Heart left ventricle (tissue), 16 donors: ENCODE results near the gene MED16. TPM values are rescaled to one million over a fixed set of nuclear protein-coding genes. Genes with fewer than 3 reads are reported as not detected.

ENCODE experiments used
- ATAC-seq, 4 donors: fragments of 200-7000 bp; cut with Tn5 transposase; one replicate each; pipeline ENCODE4 v1.9.1; 2020 to 2022; ENCODE audit warnings: moderate library complexity in 4 of 4, mild to moderate bottlenecking in 3 of 4, moderate number of reproducible peaks in 1 of 4
- DNase-seq, 5 donors: peaks; one replicate each; pipeline ENCODE4 v3.0.0-alpha.2; 2020
- H3K27ac ChIP-seq, 12 donors: fragments of 200-600 bp; sonication (generic) in 4 of 12; one replicate each; pipeline versions ENCODE4 v1.5.0 to v1.8.0; 2016 to 2022; ENCODE audit warnings: mild to moderate bottlenecking in 2 of 12
- H3K27me3 ChIP-seq, 9 donors: fragments of 200-600 bp; sonication (generic) in 2 of 9; one replicate each; pipeline versions ENCODE4 v1.5.1 to v1.8.0; 2016 to 2022; ENCODE audit warnings: mild to moderate bottlenecking in 3 of 9
- H3K36me3 ChIP-seq, 9 donors: fragments of 200-600 bp; sonication (generic) in 2 of 9; one replicate each; pipeline versions ENCODE4 v1.5.0 to v1.8.0; 2018 to 2022; ENCODE audit warnings: mild to moderate bottlenecking in 2 of 9
- H3K4me1 ChIP-seq, 12 donors: fragments of 200-600 bp; sonication (generic) in 4 of 12; one replicate each; pipeline versions ENCODE4 v1.5.0 to v1.8.0; 2016 to 2022; ENCODE audit warnings: mild to moderate bottlenecking in 3 of 12
- H3K4me3 ChIP-seq, 12 donors: fragments of 200-600 bp; sonication (generic) in 4 of 12; one replicate each; pipeline versions ENCODE4 v1.5.0 to v1.8.0; 2017 to 2022; ENCODE audit warnings: mild to moderate bottlenecking in 9 of 12, moderate library complexity in 4 of 12
- H3K9me3 ChIP-seq, 12 donors: fragments of 200-600 bp; sonication (generic) in 4 of 12; one replicate each; pipeline versions ENCODE4 v1.5.0 to v1.8.0; 2016 to 2022; ENCODE audit warnings: mild to moderate bottlenecking in 1 of 12
- CTCF ChIP-seq, 12 donors: fragments of 200-600 bp; sonication (generic) in 4 of 12; IDR thresholded peaks; one replicate each; pipeline versions ENCODE4 v1.5.0 to v1.8.0; 2018 to 2022; ENCODE audit warnings: antibody characterized with exemption in 12 of 12, mild to moderate bottlenecking in 5 of 12
- POLR2A ChIP-seq, 2 donors: fragments of 450-650 bp; IDR thresholded peaks; one replicate each; pipeline ENCODE4 v1.6.1; 2017; ENCODE audit warnings: antibody characterized with exemption in 2 of 2, mild to moderate bottlenecking in 2 of 2, moderate library complexity in 2 of 2
- WGBS, 4 donors: extraction: QIAGEN DNeasy Blood & Tissue Kit in 2 of 4; methylation state at CpG; one replicate each; pipeline versions ENCODE4 v1.1.5 to v1.1.7; 2013 to 2018; 5-methylcytosine and 5-hydroxymethylcytosine counted together
- intact Hi-C, 10 donors: fragments of 100-400 bp; cut with DNase I; formaldehyde crosslinking; loops; one replicate each; pipeline versions ENCODE4 v1.11.1 to v1.14.2; 2022
- polyA plus RNA-seq, 2 donors: library from polyadenylated mRNA; stranded (reverse); fragments of 200-250 nt; gene quantifications; one replicate each; pipeline ENCODE4 v1.2.3, GENCODE V29; 2013
- total RNA-seq, 9 donors: library from RNA; depleted of rRNA in 2 of 9; stranded (reverse); fragments of >200 nt in 2 of 9; fragmentation: NEBNext Ultra II Directional in 3 of 9; extraction: Animal tissue kit (Norgen Biotek cat#: 25700) in 3 of 9; gene quantifications; one replicate each; pipeline versions ENCODE4 v1.1.0 to v1.2.4, GENCODE V29; 2016 to 2023
- donor health status: ischemic (EF 13 %, LVEDD 7.1; RV severe dilation, severe dysfunction).
- donor health status: healthy with polysubstance abuse.
- donor health status: DM: no; HTN: yes; CAD: no.
- donor health status: DM: no; HTN: no; CAD: no.
- donor health status: ischemic (EF 25% LVEDD 6.9; RV normal size, moderate dysfunction).
- donor health status: ischemic (EF 25% LVEDD 5.7; RV mildly dilated, moderate dysfunction).
- donor health status: healthy.
- donor health status: DM: yes; HTN: yes; CAD: no.
- donor health status: ischemic (EF 35%, LVEDD 5.7; RV mildly dilated, moderate dysfunction).
- donor health status: nonischemic (EF 11% LVEDD 7.7; RV severe dilation, severe dysfunction).
- donor health status: DM: yes; HTN: yes; CAD: no.
- donor health status: PGD.
- donor health status: ischemic (EF 29% LVEDD 5.4; RV normal size, mild dysfunction).
- donor health status: nonischemic (EF 23%, LVEDD 6.1; RV moderate dilation, normal function).

MED16 gene
- total and polyA plus RNA-seq, 11 donors: 17.5 to 41.9 (median 26.2) TPM

DNA sequence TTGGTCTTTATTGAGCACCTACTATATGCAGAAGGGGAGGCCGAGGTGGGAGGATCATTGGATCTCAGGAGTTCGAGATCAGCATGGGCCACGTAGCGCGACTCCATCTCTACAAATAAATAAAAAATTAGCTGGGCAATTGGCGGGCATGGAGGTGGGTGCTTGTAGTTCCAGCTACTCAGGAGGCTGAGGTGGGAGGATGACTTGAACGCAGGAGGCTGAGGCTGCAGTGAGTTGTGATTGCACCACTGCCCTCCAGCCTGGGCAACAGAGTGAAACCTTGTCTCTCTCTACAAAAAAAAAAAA, 29.7 kb downstream of the MED16 start:
- H3K9me3 ChIP-seq: no peaks in the 10 kb centered on the region
- H3K4me1 ChIP-seq: peaks cover 0 to 42% (median 4%) of the 10 kb centered on the region in 12 donors
- H3K4me3 ChIP-seq: peak overlapping the region in 3 of 12 donors; percentile 10 to 47 (median 24)
- H3K27me3 ChIP-seq: peaks cover 0 to 46% (median 17%) of the 10 kb centered on the region in 9 donors
- no peak for DNase-seq
- H3K36me3 ChIP-seq: peaks cover 0 to 11% (median 7%) of the 10 kb centered on the region in 9 donors
- peak overlapping the region in 1 of 12 donors; percentile 84 for H3K27ac ChIP-seq
- intact Hi-C loops: loop anchor here in 6 of 10 donors (2.0 to 10.0 kb wide), 5 partner anchors 49 to 122 kb away; partner anchors contain the start of genes R3HDM4 (in 3 of the 6) and WDR18 (in 1 of the 6)
- TF ChIP-seq CTCF (IDR thresholded peaks at IDR 0.05): no peak
- no peak for TF ChIP-seq POLR2A (IDR thresholded peaks at IDR 0.05)
- ATAC-seq: no peak
- 63 to 75% (median 71%) methylated on average over 7 of the region's 7 CpGs for WGBS, 4 donors

GRCh38 chr19:862581-863314, 30.2 kb downstream of the MED16 start:
- TF ChIP-seq CTCF (IDR thresholded peaks at IDR 0.05) (no peak), POLR2A (IDR thresholded peaks at IDR 0.05) (no peak)
- Histone ChIP-seq H3K4me1 (peaks cover 0 to 42% (median 4%) of the 10 kb centered on the region in 12 donors), H3K27me3 (peaks cover 0 to 48% (median 17%) of the 10 kb centered on the region in 9 donors), H3K27ac (peak overlapping the region in 1 of 12 donors; percentile 84), H3K36me3 (peaks cover 0 to 6% (median 2%) of the 10 kb centered on the region in 9 donors), H3K4me3 (peak overlapping the region in 2 of 12 donors; percentile 24 to 47), H3K9me3 (no peaks in the 10 kb centered on the region)
- peak in 3 of 5 donors; percentile 46 to 83 (median 67) for DNase-seq
- intact Hi-C loops: loop anchor here in 6 of 10 donors (2.0 to 10.0 kb wide), 5 partner anchors 50 to 122 kb away; partner anchors contain the start of genes R3HDM4 (in 3 of the 6) and WDR18 (in 1 of the 6)
- 17 to 28% (median 20%) methylated on average over 41 to 48 of the region's 48 CpGs for WGBS, 4 donors
- ATAC-seq: peak in 2 of 4 donors; percentile 17 to 30

GRCh38 chr19:861756-862580, 31.0 kb downstream of the MED16 start:
- Histone ChIP-seq H3K27ac (no peak overlapping the region), H3K4me3 (peak overlapping the region in 2 of 12 donors; percentile 5 to 54), H3K36me3 (no peaks in the 10 kb centered on the region), H3K4me1 (peaks cover 0 to 42% (median 4%) of the 10 kb centered on the region in 12 donors), H3K9me3 (no peaks in the 10 kb centered on the region), H3K27me3 (peaks cover 0 to 48% (median 17%) of the 10 kb centered on the region in 9 donors)
- DNase-seq: peak in 1 of 5 donors; percentile 81
- intact Hi-C loops: loop anchor here in 6 of 10 donors (2.0 to 10.0 kb wide), 5 partner anchors 50 to 123 kb away; partner anchors contain the start of genes R3HDM4 (in 3 of the 6) and WDR18 (in 1 of the 6)
- TF ChIP-seq CTCF (IDR thresholded peaks at IDR 0.05) (no peak), POLR2A (IDR thresholded peaks at IDR 0.05) (no peak)
- WGBS, 4 donors: 9 to 26% (median 20%) methylated on average over 29 to 60 of the region's 60 CpGs
- peak in 2 of 4 donors; percentile 4 to 5 for ATAC-seq
